H9 (cell line): ENCODE results near the gene ANGEL2. TPM values are rescaled to one million over a fixed set of nuclear protein-coding genes. Genes with fewer than 3 reads are reported as not detected.

Experiments used
- DNase-seq: peaks from one replicate; pipeline ENCODE4 v3.0.0-alpha.2; 2017
- H2AFZ ChIP-seq: one replicate; pipeline ENCODE4 v1.6.1; 2013; ENCODE audit warnings: mild to moderate bottlenecking, low read length, control low read depth, moderate library complexity
- H2AK5ac ChIP-seq: 2 replicates; pipeline ENCODE4 v1.6.1; 2013; ENCODE audit warnings: low read length, control low read depth, mixed read lengths; ENCODE audit not compliant: insufficient read length
- H2BK120ac ChIP-seq: one replicate; pipeline ENCODE4 v1.6.1; 2013; ENCODE audit warnings: low read depth, mild to moderate bottlenecking, low read length, control low read depth, inconsistent platforms; ENCODE audit not compliant: poor library complexity, severe bottlenecking
- H2BK12ac ChIP-seq: 2 replicates; pipeline ENCODE4 v1.6.1; 2013; ENCODE audit warnings: low read length, control low read depth, mixed read lengths, low read depth; ENCODE audit not compliant: insufficient read length
- H2BK15ac ChIP-seq: 2 replicates; pipeline ENCODE4 v1.6.1; 2013; ENCODE audit warnings: low read depth, low read length, control low read depth
- H2BK20ac ChIP-seq: one replicate; pipeline ENCODE4 v1.6.1; 2013; ENCODE audit warnings: low read depth, mild to moderate bottlenecking, low read length, control low read depth, inconsistent platforms; ENCODE audit not compliant: poor library complexity, severe bottlenecking
- H2BK5ac ChIP-seq: 2 replicates; pipeline ENCODE4 v1.6.1; 2013; ENCODE audit warnings: low read length, control low read depth, mixed read lengths; ENCODE audit not compliant: insufficient read length
- H3K14ac ChIP-seq: 2 replicates; pipeline ENCODE4 v1.6.1; 2013; ENCODE audit warnings: low read length, control low read depth; ENCODE audit not compliant: insufficient read depth
- H3K18ac ChIP-seq: 2 replicates; pipeline ENCODE4 v1.6.1; 2013; ENCODE audit warnings: low read depth, mild to moderate bottlenecking, mixed read lengths, low read length, control low read depth; ENCODE audit not compliant: insufficient read length
- H3K23ac ChIP-seq: 2 replicates; pipeline ENCODE4 v1.6.1; 2013; ENCODE audit warnings: low read length, control low read depth, mixed read lengths, low read depth; ENCODE audit not compliant: insufficient read length
- H3K23me2 ChIP-seq: 2 replicates; pipeline ENCODE4 v1.6.1; 2013; ENCODE audit warnings: low read depth, mild to moderate bottlenecking, mixed read lengths, low read length, control low read depth; ENCODE audit not compliant: insufficient read length, poor library complexity, severe bottlenecking
- H3K27ac ChIP-seq: 2 replicates; pipeline ENCODE4 v1.5.1; 2013; ENCODE audit warnings: low read length, control low read depth, mixed read lengths, low read depth; ENCODE audit not compliant: insufficient read length
- H3K27me3 ChIP-seq: 2 replicates; pipeline ENCODE4 v1.6.1; 2013; ENCODE audit warnings: low read length, control low read depth, inconsistent platforms; ENCODE audit not compliant: insufficient read depth
- H3K4ac ChIP-seq: 2 replicates; pipeline ENCODE4 v1.6.1; 2013; ENCODE audit warnings: low read depth, mild to moderate bottlenecking, control low read depth, inconsistent platforms, low read length, moderate library complexity
- H3K4me1 ChIP-seq: 2 replicates; pipeline ENCODE4 v1.6.1; 2013; ENCODE audit warnings: low read length, control low read depth, inconsistent platforms; ENCODE audit not compliant: insufficient read depth
- H3K4me2 ChIP-seq: 2 replicates; pipeline ENCODE4 v1.6.1; 2013; ENCODE audit warnings: low read length, control low read depth, mixed read lengths; ENCODE audit not compliant: insufficient read length, insufficient read depth
- H3K56ac ChIP-seq: 2 replicates; pipeline ENCODE4 v1.6.1; 2013; ENCODE audit warnings: low read depth, mild to moderate bottlenecking, mixed read lengths, low read length, control low read depth; ENCODE audit not compliant: insufficient read length
- H3K79me1 ChIP-seq: 2 replicates; pipeline ENCODE4 v1.6.1; 2013; ENCODE audit warnings: low read depth, mild to moderate bottlenecking, moderate library complexity, low read length, control low read depth, inconsistent platforms; ENCODE audit not compliant: insufficient read depth, poor library complexity, severe bottlenecking
- H3K79me2 ChIP-seq: 2 replicates; pipeline ENCODE4 v1.6.1; 2013; ENCODE audit warnings: low read length, control low read depth, inconsistent platforms; ENCODE audit not compliant: insufficient read depth
- H3K9ac ChIP-seq: 2 replicates; pipeline ENCODE4 v1.6.1; 2013; ENCODE audit warnings: low read length, control low read depth, mixed read lengths; ENCODE audit not compliant: insufficient read length; ENCODE audit errors: extremely low read depth
- H3K9me3 ChIP-seq: one replicate; pipeline ENCODE4 v1.6.1; 2013; ENCODE audit warnings: low read depth, low read length, inconsistent platforms; ENCODE audit not compliant: control insufficient read depth
- H3T11ph ChIP-seq: one replicate; pipeline ENCODE4 v1.6.1; 2013; ENCODE audit warnings: mild to moderate bottlenecking, low read length, control low read depth, inconsistent platforms
- H4K20me1 ChIP-seq: one replicate; pipeline ENCODE4 v1.6.1; 2013; ENCODE audit not compliant: control insufficient read depth, insufficient read length, insufficient read depth
- H4K5ac ChIP-seq: 2 replicates; pipeline ENCODE4 v1.6.1; 2013; ENCODE audit warnings: low read depth, mild to moderate bottlenecking, mixed read lengths, low read length, control low read depth; ENCODE audit not compliant: insufficient read length
- H4K8ac ChIP-seq: replicated peaks from 2 replicates; pipeline ENCODE4 v1.6.1; 2013; ENCODE audit warnings: low read length, control low read depth, mixed read lengths, low read depth; ENCODE audit not compliant: insufficient read length
- H4K91ac ChIP-seq: 2 replicates; pipeline ENCODE4 v1.6.1; 2013; ENCODE audit warnings: low read depth, mild to moderate bottlenecking, moderate library complexity, mixed read lengths, low read length, control low read depth; ENCODE audit not compliant: insufficient read length
- H3K27ac Mint-ChIP-seq, 3 experiments: 2 replicates in 2 of 3; 3 replicates in 1 of 3; pipeline ENCODE4 v1.8.0; 2020 to 2021; ENCODE audit warnings: mixed read lengths in 3 of 3, mild to moderate bottlenecking in 1 of 3, moderate library complexity in 1 of 3
- H3K27me3 Mint-ChIP-seq: 2 replicates; pipeline ENCODE4 v1.8.0; 2021; ENCODE audit warnings: low read depth, mild to moderate bottlenecking, moderate library complexity, mixed read lengths
- H3K36me3 Mint-ChIP-seq, 3 experiments: 2 replicates in 2 of 3; 3 replicates in 1 of 3; pipeline ENCODE4 v1.8.0; 2020 to 2021; ENCODE audit warnings: low read depth in 3 of 3, mixed read lengths in 3 of 3; ENCODE audit not compliant: insufficient read depth in 1 of 3
- H3K4me1 Mint-ChIP-seq, 2 experiments: 2 replicates each; pipeline ENCODE4 v1.8.0; 2020; ENCODE audit warnings: mixed read lengths in 2 of 2
- H3K4me3 Mint-ChIP-seq, 2 experiments: 2 replicates in 1 of 2; 3 replicates in 1 of 2; pipeline ENCODE4 v1.8.0; 2020 to 2021; ENCODE audit warnings: mild to moderate bottlenecking in 2 of 2, mixed read lengths in 2 of 2, moderate library complexity in 1 of 2
- H3K9me3 Mint-ChIP-seq, 2 experiments: 2 replicates in 1 of 2; 3 replicates in 1 of 2; pipeline ENCODE4 v1.8.0; 2020; ENCODE audit warnings: mild to moderate bottlenecking in 2 of 2, mixed read lengths in 2 of 2, moderate library complexity in 1 of 2
- CTCF ChIP-seq: fragments of 200-600 bp; sonication (generic); conservative IDR thresholded peaks from 3 replicates; pipeline ENCODE4 v1.8.0; 2021; ENCODE audit warnings: antibody characterized with exemption, mild to moderate bottlenecking
- WGBS: extraction: QIAGEN DNeasy Blood & Tissue Kit; methylation state at CpG from one replicate; pipeline ENCODE4 v1.1.7; 2013; ENCODE audit warnings: missing lambda C conversion rate, low lambda C conversion rate, mixed read lengths; ENCODE audit not compliant: insufficient read length; ENCODE audit errors: extremely low coverage; 5-methylcytosine and 5-hydroxymethylcytosine counted together
- total RNA-seq: library from RNA; stranded (reverse); gene quantifications from 2 replicates; pipeline ENCODE4 v1.2.1, GENCODE V29; 2021

ANGEL2 gene
- total RNA-seq, 1 experiment from 2014 or later: 47.8 TPM

DNA sequence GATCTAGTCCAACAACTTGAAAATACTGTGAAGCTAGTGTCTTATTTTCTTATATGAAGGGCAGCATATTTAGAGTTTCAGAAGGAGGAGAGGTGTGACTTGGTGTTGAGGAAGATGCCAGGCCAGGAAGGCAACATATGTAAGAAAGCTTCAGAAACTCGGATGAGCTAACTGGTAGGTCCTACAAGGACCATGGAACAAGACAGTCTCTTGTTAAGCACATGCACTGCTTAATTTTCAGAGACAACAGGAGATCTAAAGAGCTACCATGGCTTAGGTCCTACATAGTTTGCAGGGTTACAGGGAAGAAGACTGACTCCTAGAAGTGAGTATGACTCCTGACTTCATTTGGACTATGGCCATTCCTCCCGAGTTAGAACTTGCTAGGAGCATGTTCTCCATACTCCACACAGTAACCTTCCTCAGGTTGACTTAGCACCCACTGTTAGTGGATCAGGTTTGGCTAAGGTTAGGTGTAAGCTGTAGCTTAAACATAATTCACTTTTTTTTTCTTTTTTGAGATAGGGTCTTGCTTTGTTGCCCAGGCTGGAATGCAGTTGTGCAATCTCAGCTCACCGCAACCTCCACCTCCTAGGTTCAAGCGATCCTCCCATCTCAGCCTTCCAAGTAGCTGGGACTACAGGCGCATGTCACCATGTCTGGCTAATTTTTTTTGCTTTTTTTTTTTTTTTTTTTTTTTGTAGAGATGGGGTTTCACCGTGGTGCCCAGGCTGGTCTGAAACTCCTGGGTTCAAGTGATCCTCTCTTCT lies 31.0 kb downstream of the ANGEL2 start:
- Histone ChIP-seq H3K79me1 (no peaks in the 10 kb centered on the region), H3K23me2 (no peaks in the 10 kb centered on the region), H3K27ac (no peak overlapping the region), H3K79me2 (no peaks in the 10 kb centered on the region), H3K23ac (no peak overlapping the region), H3K27me3 (no peaks in the 10 kb centered on the region), H3K4ac (no peak overlapping the region), H3T11ph (no peak overlapping the region), H2BK5ac (no peak overlapping the region), H3K56ac (no peak overlapping the region), H3K9me3 (no peaks in the 10 kb centered on the region), H2BK120ac (no peak overlapping the region), H2BK20ac (no peak overlapping the region), H4K20me1 (no peaks in the 10 kb centered on the region), H2AK5ac (no peak overlapping the region), H3K4me1 (peaks cover 7% of the 10 kb centered on the region; the same call in 1 of the 2 replicates), H4K91ac (no peak overlapping the region), H2BK12ac (no peak overlapping the region), H4K8ac (no peak overlapping the region), H4K5ac (no peak overlapping the region), H3K18ac (no peak overlapping the region), H3K4me2 (no peak overlapping the region), H2AFZ (no peak overlapping the region), H3K14ac (no peak overlapping the region), H3K9ac (no peak overlapping the region), H2BK15ac (no peak overlapping the region)
- DNase-seq: no peak
- WGBS: no CpG with 5 or more reads among the region's 6 CpGs
- no peak overlapping the region for H3K4me3 Mint-ChIP-seq
- peaks cover 19 to 32% of the 10 kb centered on the region in 2 experiments for H3K4me1 Mint-ChIP-seq
- no peaks in the 10 kb centered on the region for H3K9me3 Mint-ChIP-seq
- peaks cover 46 to 86% (median 47%) of the 10 kb centered on the region in 3 experiments; a peak in 6 of 7 replicates for H3K36me3 Mint-ChIP-seq
- H3K27ac Mint-ChIP-seq: peak overlapping the region in 1 of 3 experiments; percentile 28; a peak in 3 of 7 replicates
- H3K27me3 Mint-ChIP-seq: no peaks in the 10 kb centered on the region
- TF ChIP-seq CTCF: no peak
